Endodermal cell (in vitro differentiated cells): ENCODE results near the gene LRP8. TPM values are rescaled to one million over a fixed set of nuclear protein-coding genes. Genes with fewer than 3 reads are reported as not detected.
A peak's percentile ranks its signal among the peaks of the same experiment; 100 is the strongest.

Experiments
- DNase-seq: peaks from one replicate; pipeline ENCODE4 v3.0.0-alpha.2; 2017
- H3K27ac ChIP-seq: 2 replicates; pipeline ENCODE4 v1.5.1; 2013; ENCODE audit warnings: mild to moderate bottlenecking, low read depth, low read length, moderate library complexity
- H3K27me3 ChIP-seq: 2 replicates; pipeline ENCODE4 v1.6.1; 2013; ENCODE audit warnings: mild to moderate bottlenecking, low read length, moderate library complexity; ENCODE audit not compliant: insufficient read depth, control insufficient read depth, poor library complexity, severe bottlenecking
- H3K36me3 ChIP-seq: 2 replicates; pipeline ENCODE4 v1.7.0; 2013; ENCODE audit warnings: mild to moderate bottlenecking, low read length, moderate library complexity; ENCODE audit not compliant: control insufficient read depth, insufficient read depth
- H3K4me1 ChIP-seq: one replicate; pipeline ENCODE4 v1.7.0; 2013; ENCODE audit warnings: low read length; ENCODE audit not compliant: control insufficient read depth, insufficient read depth
- H3K4me3 ChIP-seq: 2 replicates; pipeline ENCODE4 v1.5.1; 2013; ENCODE audit warnings: mild to moderate bottlenecking, low read length, moderate library complexity
- H3K9ac ChIP-seq: 2 replicates; pipeline ENCODE4 v1.6.1; 2013; ENCODE audit warnings: mild to moderate bottlenecking, low read length, moderate library complexity; ENCODE audit not compliant: poor library complexity, severe bottlenecking; ENCODE audit errors: extremely low read depth
- H3K9me3 ChIP-seq: 2 replicates; pipeline ENCODE4 v1.6.1; 2013; ENCODE audit warnings: mild to moderate bottlenecking, low read length, moderate library complexity; ENCODE audit not compliant: control insufficient read depth
- H3K27ac Mint-ChIP-seq: 2 replicates; pipeline ENCODE4 v1.8.0; 2020; ENCODE audit warnings: mixed read lengths
- H3K27me3 Mint-ChIP-seq: 2 replicates; pipeline ENCODE4 v1.8.0; 2021; ENCODE audit warnings: mild to moderate bottlenecking, mixed read lengths; ENCODE audit not compliant: insufficient read depth
- H3K36me3 Mint-ChIP-seq: 2 replicates; pipeline ENCODE4 v1.8.0; 2020; ENCODE audit warnings: low read depth, mixed read lengths
- H3K4me1 Mint-ChIP-seq: 2 replicates; pipeline ENCODE4 v1.8.0; 2020; ENCODE audit warnings: mixed read lengths
- H3K4me3 Mint-ChIP-seq: 2 replicates; pipeline ENCODE4 v1.8.0; 2020; ENCODE audit warnings: mild to moderate bottlenecking, moderate library complexity, mixed read lengths
- H3K9me3 Mint-ChIP-seq: 2 replicates; pipeline ENCODE4 v1.8.0; 2020; ENCODE audit warnings: mild to moderate bottlenecking, mixed read lengths
- WGBS, 2 experiments: methylation state at CpG; one replicate each; pipeline versions ENCODE4 v1.1.5 to v1.1.7; 2013; ENCODE audit warnings: missing lambda C conversion rate in 2 of 2, mixed read lengths in 1 of 2; ENCODE audit not compliant: insufficient coverage in 1 of 2, insufficient read length in 1 of 2; 5-methylcytosine and 5-hydroxymethylcytosine counted together
- total RNA-seq, 2 donors: library from RNA; stranded (reverse); fragmentation: NEBNext Ultra II Directional in 1 of 2; extraction: Animal tissue kit (Norgen Biotek cat#: 25700) in 1 of 2; gene quantifications; 2 replicates in 1 of 2; 3 replicates in 1 of 2; pipeline ENCODE4 v1.2.1, GENCODE V29; 2021
- TF ChIP-seq, protein P1 (sequence below): fragments of 200-600 bp; sonication (generic); conservative IDR thresholded peaks from 2 replicates; pipeline ENCODE4 v1.5.0; 2021; ENCODE audit warnings: antibody characterized with exemption, mild to moderate bottlenecking

The LRP8 gene
- total RNA-seq, 2 donors from 2014 or later: 29.1 to 39.6 TPM

DNA sequence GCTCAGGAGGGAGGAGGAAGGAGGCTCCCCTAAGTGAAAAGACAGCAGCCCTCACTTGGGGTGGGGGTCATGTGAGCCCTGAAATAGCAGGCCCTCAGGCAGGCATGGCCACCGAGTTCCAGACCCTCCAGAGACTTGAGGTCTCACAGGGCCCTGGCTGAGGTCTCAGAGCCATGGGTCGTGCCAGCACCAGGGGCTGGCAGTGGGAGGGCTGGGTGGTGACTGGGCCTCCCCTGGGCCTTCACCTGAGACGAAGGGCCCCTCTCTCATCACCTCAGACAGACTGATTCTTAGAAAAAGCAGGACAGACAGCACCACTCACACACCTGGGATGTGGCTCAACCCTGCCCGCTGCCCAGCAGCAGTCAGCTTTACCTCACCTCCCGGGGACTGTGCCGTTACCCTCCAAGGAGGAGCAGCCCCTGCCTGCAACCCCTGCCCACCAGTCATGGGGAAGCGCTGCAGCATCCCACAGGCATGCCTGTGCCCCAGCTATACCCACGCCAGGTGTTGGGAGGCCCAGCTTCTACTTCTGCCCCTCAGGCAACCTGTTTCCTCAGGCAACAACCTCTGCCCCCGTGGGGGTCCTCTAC lies 42.6 kb upstream of the LRP8 start:
- no peak overlapping the region for H3K9ac ChIP-seq
- peak; percentile 44 for DNase-seq
- H3K4me3 Mint-ChIP-seq: no peak overlapping the region
- WGBS, 2 experiments: 87 to 100% methylated on average over 3 to 9 of the region's 9 CpGs
- H3K27ac Mint-ChIP-seq: no peak overlapping the region
- H3K4me3 ChIP-seq: no peak overlapping the region
- peaks cover 23% of the 10 kb centered on the region for H3K27me3 Mint-ChIP-seq
- H3K27me3 ChIP-seq: no peaks in the 10 kb centered on the region
- H3K4me1 ChIP-seq: peaks cover 25% of the 10 kb centered on the region
- no peak overlapping the region for H3K27ac ChIP-seq
- H3K36me3 ChIP-seq: no peaks in the 10 kb centered on the region
- TF ChIP-seq, protein P1, sequence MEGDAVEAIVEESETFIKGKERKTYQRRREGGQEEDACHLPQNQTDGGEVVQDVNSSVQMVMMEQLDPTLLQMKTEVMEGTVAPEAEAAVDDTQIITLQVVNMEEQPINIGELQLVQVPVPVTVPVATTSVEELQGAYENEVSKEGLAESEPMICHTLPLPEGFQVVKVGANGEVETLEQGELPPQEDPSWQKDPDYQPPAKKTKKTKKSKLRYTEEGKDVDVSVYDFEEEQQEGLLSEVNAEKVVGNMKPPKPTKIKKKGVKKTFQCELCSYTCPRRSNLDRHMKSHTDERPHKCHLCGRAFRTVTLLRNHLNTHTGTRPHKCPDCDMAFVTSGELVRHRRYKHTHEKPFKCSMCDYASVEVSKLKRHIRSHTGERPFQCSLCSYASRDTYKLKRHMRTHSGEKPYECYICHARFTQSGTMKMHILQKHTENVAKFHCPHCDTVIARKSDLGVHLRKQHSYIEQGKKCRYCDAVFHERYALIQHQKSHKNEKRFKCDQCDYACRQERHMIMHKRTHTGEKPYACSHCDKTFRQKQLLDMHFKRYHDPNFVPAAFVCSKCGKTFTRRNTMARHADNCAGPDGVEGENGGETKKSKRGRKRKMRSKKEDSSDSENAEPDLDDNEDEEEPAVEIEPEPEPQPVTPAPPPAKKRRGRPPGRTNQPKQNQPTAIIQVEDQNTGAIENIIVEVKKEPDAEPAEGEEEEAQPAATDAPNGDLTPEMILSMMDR: no peak
- no peaks in the 10 kb centered on the region for H3K9me3 ChIP-seq
- H3K36me3 Mint-ChIP-seq: no peaks in the 10 kb centered on the region
- H3K4me1 Mint-ChIP-seq: peaks cover 30% of the 10 kb centered on the region
- H3K9me3 Mint-ChIP-seq: no peaks in the 10 kb centered on the region

DNA sequence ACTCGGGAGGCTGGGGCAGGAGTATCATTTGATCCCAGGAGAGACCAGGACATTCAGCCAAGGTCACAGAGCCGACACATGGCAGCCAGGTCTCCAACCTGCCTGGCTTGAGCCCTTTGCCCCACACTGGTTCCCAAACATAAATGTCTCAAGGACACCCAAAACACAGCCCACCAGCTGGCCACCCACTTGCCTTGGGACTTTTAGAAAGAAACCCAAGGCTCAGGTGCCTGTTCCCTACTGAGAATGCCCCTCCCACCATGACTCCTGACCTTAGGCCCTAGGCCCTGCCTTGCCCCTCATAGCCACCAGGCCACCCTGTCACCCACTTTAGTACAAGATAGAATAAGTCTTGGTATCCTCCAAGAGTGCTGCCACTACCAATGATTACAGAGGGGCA lies 41.9 kb upstream of the LRP8 start:
- Histone ChIP-seq H3K9me3 (no peaks in the 10 kb centered on the region), H3K27ac (no peak overlapping the region), H3K9ac (no peak overlapping the region), H3K4me3 (no peak overlapping the region), H3K27me3 (no peaks in the 10 kb centered on the region), H3K36me3 (no peaks in the 10 kb centered on the region), H3K4me1 (peaks cover 25% of the 10 kb centered on the region)
- Mint-ChIP-seq H3K4me1 (peaks cover 24% of the 10 kb centered on the region), H3K27me3 (peaks cover 26% of the 10 kb centered on the region), H3K27ac (no peak overlapping the region), H3K36me3 (no peaks in the 10 kb centered on the region), H3K4me3 (no peak overlapping the region), H3K9me3 (no peaks in the 10 kb centered on the region)
- TF ChIP-seq, protein P1: no peak
- DNase-seq: peak; percentile 29
- 96 to 100% methylated on average over 1 to 2 of the region's 2 CpGs for WGBS, 2 experiments

DNA sequence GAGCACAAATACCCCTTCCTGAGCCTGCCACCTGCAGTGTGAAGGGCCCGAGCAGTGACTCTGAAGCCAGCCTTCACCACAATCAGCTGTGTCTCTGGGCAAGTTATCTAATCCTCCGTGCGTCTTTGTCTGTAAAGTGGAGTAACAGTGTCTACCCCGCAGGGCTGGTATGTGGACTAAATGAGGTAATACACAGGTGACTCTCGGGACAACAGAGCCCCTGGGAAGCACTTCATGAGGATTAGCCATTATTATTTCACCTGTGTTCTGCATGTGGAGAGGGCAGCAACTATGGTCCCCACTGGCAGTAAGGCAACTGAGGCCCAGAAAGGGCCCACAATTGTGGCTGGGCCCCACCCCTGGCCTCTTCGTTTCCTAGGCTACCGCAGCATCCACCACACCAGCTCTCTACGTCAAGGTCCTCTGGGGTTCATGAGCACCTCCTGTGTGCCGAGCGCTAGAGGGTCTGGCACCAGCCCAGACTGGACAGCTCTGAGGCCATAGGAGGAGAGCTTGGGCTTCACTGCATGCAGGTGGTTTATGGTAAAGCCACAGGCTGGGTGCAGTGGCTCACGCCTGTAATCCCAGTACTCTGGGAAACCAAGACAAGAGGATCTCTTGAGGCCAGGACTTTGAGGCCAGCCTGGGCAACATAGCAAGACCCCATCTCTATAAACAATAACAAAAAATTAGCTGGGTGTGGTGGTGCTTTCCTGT lies 41.3 kb upstream of the LRP8 start:
- Mint-ChIP-seq H3K36me3 (no peaks in the 10 kb centered on the region), H3K4me1 (peaks cover 26% of the 10 kb centered on the region), H3K27ac (no peak overlapping the region), H3K4me3 (no peak overlapping the region), H3K9me3 (no peaks in the 10 kb centered on the region), H3K27me3 (peaks cover 24% of the 10 kb centered on the region)
- 85 to 91% methylated on average over 7 to 11 of the region's 11 CpGs for WGBS, 2 experiments
- no peak overlapping the region for H3K4me3 ChIP-seq
- H3K4me1 ChIP-seq: peaks cover 25% of the 10 kb centered on the region
- H3K36me3 ChIP-seq: no peaks in the 10 kb centered on the region
- H3K27me3 ChIP-seq: no peaks in the 10 kb centered on the region
- TF ChIP-seq, protein P1: no peak
- H3K9ac ChIP-seq: no peak overlapping the region
- DNase-seq: peak; percentile 28
- H3K9me3 ChIP-seq: no peaks in the 10 kb centered on the region
- no peak overlapping the region for H3K27ac ChIP-seq
